Measurements from ENCODE around the gene CD300A.

The CD300A gene

DNA sequence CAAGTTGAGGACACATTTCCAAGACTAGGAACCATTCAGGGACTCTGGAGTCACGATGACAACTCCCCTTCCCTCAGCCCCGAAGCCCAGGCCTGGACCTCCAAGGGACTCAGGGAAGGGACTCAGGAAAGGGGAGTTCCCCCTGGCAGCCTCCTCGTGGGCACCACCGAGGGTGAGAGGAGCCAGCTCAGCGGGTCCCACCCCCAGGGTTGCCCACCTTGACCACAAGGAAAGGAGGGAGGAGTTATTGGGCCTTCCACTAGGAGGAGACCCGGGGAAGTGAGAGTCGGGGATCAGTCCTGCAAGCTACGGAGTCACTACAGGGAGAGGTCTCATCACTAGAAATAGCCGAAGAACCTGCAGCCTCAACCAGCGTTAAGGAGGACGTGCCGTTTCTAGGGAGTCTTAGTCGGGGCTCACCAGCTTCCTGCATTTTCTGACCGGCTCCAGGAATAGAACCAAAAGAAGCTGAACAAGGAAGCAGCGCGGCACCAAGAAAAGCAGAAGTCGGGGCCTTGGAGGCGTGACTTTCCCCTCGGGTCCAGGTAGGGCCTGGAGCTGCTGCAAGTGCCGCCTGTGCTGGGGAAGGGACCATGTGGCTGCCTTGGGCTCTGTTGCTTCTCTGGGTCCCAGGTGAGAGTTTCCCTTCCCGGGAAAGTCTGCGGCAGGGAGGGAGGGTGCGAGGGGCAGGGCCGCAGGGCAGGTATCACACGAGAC, at the start of gene CD300A:
TSS of gene CD300A (plus strand) at position 524 of the 717 bp plus-strand sequence. CDS start at position 594, 70 bp downstream.
- no peak for DNase-seq (ENCODE audit: low read depth)
- no peak within 1 kb of the TSS for H3K4me3 ChIP-seq (ENCODE audit: low read length)
- TF ChIP-seq, protein P1, sequence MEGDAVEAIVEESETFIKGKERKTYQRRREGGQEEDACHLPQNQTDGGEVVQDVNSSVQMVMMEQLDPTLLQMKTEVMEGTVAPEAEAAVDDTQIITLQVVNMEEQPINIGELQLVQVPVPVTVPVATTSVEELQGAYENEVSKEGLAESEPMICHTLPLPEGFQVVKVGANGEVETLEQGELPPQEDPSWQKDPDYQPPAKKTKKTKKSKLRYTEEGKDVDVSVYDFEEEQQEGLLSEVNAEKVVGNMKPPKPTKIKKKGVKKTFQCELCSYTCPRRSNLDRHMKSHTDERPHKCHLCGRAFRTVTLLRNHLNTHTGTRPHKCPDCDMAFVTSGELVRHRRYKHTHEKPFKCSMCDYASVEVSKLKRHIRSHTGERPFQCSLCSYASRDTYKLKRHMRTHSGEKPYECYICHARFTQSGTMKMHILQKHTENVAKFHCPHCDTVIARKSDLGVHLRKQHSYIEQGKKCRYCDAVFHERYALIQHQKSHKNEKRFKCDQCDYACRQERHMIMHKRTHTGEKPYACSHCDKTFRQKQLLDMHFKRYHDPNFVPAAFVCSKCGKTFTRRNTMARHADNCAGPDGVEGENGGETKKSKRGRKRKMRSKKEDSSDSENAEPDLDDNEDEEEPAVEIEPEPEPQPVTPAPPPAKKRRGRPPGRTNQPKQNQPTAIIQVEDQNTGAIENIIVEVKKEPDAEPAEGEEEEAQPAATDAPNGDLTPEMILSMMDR (conservative IDR thresholded peaks at IDR 0.05; ENCODE audit: low read depth, low read length), result no peak

DNA sequence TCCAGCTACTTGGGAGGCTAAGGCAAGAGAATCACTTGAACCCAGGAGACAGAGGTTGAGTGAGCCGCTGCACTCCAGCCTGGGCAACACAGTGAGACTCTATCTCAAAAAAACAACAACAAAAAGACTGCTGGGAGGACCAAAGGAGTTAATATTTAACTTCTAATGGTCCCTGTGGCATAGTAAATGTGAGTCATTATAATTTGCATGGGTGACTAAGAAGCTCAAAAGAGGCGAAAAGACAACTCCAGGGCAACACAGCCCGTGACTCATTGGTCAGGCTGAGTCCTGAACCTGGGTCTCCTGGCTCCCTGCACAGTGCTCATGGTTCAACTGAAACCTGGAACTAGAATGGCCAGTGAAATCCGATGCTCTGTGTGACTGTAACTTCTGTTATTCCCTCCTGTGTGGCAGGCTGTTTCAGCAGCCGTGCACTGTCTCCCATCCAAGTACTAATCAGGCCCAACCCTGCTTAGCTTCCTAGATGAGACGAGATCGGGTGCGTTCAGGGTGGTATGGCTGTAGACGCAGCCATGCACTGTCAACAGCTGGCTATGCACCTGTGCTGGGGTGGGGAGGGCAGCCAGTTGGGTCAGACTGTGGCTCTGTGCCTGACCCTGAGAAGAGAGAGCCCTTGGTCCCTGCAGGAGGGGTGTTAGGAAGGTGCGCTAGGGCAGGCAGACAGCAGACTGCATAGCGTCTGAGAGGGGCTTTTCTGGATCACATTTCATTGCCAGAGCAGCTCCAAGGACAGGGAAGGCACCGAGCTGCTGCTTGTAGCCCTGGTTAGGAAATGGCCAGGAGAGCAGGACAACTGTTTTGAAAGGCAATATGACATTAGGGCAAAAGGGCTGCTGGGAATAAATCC, 49.0 kb upstream of the CD300A start:
- no peak overlapping the region for H3K4me3 ChIP-seq (ENCODE audit: low read length)
- TF ChIP-seq, protein P1 (conservative IDR thresholded peaks at IDR 0.05; ENCODE audit: low read depth, low read length), result no peak
- DNase-seq (ENCODE audit: low read depth), result no peak

GRCh38 chr17:74419928-74420411, 46.5 kb upstream of the CD300A start:
- no peak overlapping the region for H3K4me3 ChIP-seq (ENCODE audit: low read length)
- TF ChIP-seq, protein P1 (conservative IDR thresholded peaks at IDR 0.05; ENCODE audit: low read depth, low read length), result no peak
- no peak for DNase-seq (ENCODE audit: low read depth)

- no peak for DNase-seq (ENCODE audit: low read depth)
- TF ChIP-seq, protein P1 (conservative IDR thresholded peaks at IDR 0.05; ENCODE audit: low read depth, low read length), result no peak
- no peak overlapping the region for H3K4me3 ChIP-seq (ENCODE audit: low read length)
These were observed 42.3 kb upstream of the CD300A start for GRCh38 chr17:74424117-74424516.

GRCh38 chr17:74424657-74425056, 41.8 kb upstream of the CD300A start:
- TF ChIP-seq, protein P1 (conservative IDR thresholded peaks at IDR 0.05; ENCODE audit: low read depth, low read length), result no peak
- no peak overlapping the region for H3K4me3 ChIP-seq (ENCODE audit: low read length)
- no peak for DNase-seq (ENCODE audit: low read depth)

DNA sequence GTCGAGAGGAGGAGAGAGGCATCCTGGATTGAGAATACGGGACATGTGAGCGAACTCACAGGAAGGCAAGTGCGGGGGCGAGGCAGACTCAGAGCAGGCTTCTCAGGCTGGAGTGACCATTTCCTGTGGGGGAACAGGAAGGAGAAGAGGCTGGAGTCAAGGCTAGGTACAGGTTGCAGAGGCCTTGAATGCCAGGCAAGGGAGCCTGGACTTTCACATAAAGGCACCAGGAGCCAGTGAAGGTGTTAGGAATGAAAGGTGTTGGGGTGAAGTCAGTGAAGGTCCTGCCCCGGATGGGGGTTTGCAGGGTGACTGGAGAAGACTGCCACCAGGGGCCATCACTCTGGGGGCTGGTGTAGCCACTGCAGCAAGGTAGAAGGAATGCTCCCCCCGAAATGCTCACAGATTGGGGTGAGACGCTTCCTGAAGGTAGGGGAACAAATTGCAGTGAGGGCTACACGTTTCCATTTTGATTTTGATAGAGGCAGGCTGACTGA, 39.8 kb upstream of the CD300A start:
- no peak overlapping the region for H3K4me3 ChIP-seq (ENCODE audit: low read length)
- TF ChIP-seq, protein P1 (conservative IDR thresholded peaks at IDR 0.05; ENCODE audit: low read depth, low read length), result no peak
- no peak for DNase-seq (ENCODE audit: low read depth)

Measured in retinal pigment epithelial cell (primary cell).